IPS DF 6.9 (cell line): ENCODE data around the gene OR5M10.
"Not testable (repeated sequence)": the region's sequence is repeated elsewhere in the genome, so short reads cannot be mapped to it uniquely, and the experiment has no call there.

Source experiments
- DNase-seq: peaks from one replicate; pipeline ENCODE4 v3.0.0-alpha.2; 2013; ENCODE audit warnings: low read depth, low spot score
- H3K27ac ChIP-seq: one replicate; pipeline ENCODE4 v1.5.1; 2013; ENCODE audit warnings: low read length, control low read depth
- H3K27me3 ChIP-seq: 2 replicates; pipeline ENCODE4 v1.6.1; 2013; ENCODE audit warnings: mild to moderate bottlenecking, low read length; ENCODE audit not compliant: control insufficient read depth, insufficient read depth
- H3K36me3 ChIP-seq: 2 replicates; pipeline ENCODE4 v1.6.1; 2013; ENCODE audit warnings: low read length; ENCODE audit not compliant: control insufficient read depth, insufficient read depth
- H3K4me1 ChIP-seq: 2 replicates; pipeline ENCODE4 v1.6.1; 2013; ENCODE audit warnings: low read length; ENCODE audit not compliant: control insufficient read depth, insufficient read depth
- H3K4me3 ChIP-seq: 2 replicates; pipeline ENCODE4 v1.5.1; 2013; ENCODE audit warnings: mild to moderate bottlenecking, low read length
- H3K9me3 ChIP-seq: 2 replicates; pipeline ENCODE4 v1.6.1; 2013; ENCODE audit warnings: low read length, inconsistent platforms; ENCODE audit not compliant: control insufficient read depth, insufficient read depth
- WGBS: extraction: QIAGEN DNeasy Blood & Tissue Kit; methylation state at CpG from one replicate; pipeline ENCODE4 v1.1.7; 2013; ENCODE audit warnings: mixed read lengths, missing lambda C conversion rate; ENCODE audit not compliant: insufficient read length, insufficient coverage; 5-methylcytosine and 5-hydroxymethylcytosine counted together

OR5M10 gene

DNA sequence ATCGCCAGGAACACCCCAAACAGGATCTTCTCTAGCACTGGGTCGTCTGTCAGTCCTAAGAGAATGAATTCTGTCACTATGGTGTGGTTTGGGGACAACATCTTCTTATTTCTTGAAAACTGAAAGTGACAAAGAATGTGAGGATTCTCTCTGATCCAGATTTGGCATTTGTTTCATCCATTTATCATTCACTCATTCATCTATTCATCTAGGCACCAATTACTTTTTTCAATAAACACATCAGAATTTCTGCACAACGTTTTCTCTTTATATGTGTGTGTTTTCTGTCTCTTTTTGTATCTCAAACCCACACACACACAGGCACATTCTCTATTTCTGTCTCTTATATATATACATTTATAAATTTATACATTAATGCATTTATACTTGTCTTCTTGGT, at the start of gene OR5M10:
OR5M10 (minus strand) TSS at position 101 of the 400 bp plus-strand sequence; CDS start at position 101, 0 bp downstream.
- no peaks in the 10 kb centered on the region for H3K36me3 ChIP-seq
- H3K27me3 ChIP-seq = no peaks in the 10 kb centered on the region
- no peak within 1 kb of the TSS for H3K4me3 ChIP-seq
- H3K9me3 ChIP-seq = no peaks in the 10 kb centered on the region
- H3K4me1 ChIP-seq = no peaks in the 10 kb centered on the region
- no peak within 1 kb of the TSS for H3K27ac ChIP-seq
- WGBS = 100% methylated on average over 1 of the region's 3 CpGs
- no peak for DNase-seq

DNA sequence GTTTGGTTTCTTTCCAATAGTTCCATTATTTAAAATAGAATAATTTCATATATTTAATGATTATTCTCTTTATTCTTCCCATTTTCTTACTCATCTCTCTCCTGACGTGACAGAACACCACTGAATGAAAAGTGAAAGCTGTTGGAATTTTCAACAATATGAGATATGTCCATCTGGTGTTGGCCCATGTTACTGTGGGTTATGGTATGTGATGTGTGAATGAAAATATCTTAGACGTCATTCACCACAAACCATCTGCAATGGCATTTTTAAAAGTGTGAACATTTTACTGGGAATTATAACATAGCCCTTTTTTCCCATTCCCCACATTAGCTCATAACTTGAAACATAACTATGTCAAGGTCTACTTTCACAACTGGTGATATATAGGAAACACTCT, 48.4 kb upstream of the OR5M10 start:
- no CpG with 5 or more reads among the region's 2 CpGs for WGBS
- Histone ChIP-seq H3K36me3 (no peaks in the 10 kb centered on the region), H3K9me3 (no peaks in the 10 kb centered on the region), H3K27me3 (no peaks in the 10 kb centered on the region), H3K27ac (no peak overlapping the region), H3K4me1 (no peaks in the 10 kb centered on the region), H3K4me3 (no peak overlapping the region)
- DNase-seq = no peak

DNA sequence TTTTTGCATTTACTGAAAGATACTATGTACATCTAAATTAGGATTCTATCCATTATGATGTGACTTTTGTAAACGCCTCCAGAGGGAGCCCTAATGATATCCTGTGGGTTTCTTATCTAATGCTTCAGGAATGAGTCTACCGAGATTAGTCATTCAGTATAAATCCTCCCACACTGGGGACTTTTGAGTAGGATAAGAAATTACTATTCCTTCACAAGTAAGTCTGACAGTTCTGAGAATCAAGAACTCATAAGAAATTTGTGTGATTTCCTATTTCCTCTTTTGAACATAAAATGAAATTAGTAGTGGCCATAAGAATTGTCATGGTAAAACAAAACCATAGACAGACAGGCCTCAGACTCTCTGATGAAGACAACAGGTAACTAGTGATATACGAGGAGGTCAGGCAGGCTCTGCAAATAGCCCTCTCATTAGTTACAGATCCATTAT, 47.2 kb upstream of the OR5M10 start:
- no CpG with 5 or more reads among the region's 3 CpGs for WGBS
- H3K4me1 ChIP-seq = no peaks in the 10 kb centered on the region
- H3K36me3 ChIP-seq = no peaks in the 10 kb centered on the region
- no peak overlapping the region for H3K27ac ChIP-seq
- DNase-seq = peak; percentile 25
- H3K4me3 ChIP-seq = no peak overlapping the region
- H3K9me3 ChIP-seq = no peaks in the 10 kb centered on the region
- H3K27me3 ChIP-seq = no peaks in the 10 kb centered on the region

DNA sequence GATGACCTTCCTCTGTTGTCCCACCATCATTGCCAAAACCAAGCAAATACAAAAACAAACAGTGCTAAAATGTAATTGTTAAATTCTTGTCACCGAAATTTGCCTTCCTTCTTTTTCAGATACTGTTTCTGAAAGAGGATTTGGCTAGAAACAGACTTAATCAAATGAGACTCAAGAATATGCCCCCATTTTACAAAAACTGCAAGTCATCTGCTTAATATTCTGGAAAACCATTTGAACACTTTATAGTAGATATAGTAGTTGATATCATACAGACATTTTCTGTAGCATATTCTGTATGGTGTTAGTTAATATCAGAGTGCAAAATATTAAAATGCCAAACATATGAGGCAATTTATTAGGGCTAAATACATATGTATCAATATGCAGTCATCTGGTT, 33.7 kb upstream of the OR5M10 start:
- H3K4me3 ChIP-seq = no peak overlapping the region
- no CpG with 5 or more reads among the region's 1 CpG for WGBS

DNA sequence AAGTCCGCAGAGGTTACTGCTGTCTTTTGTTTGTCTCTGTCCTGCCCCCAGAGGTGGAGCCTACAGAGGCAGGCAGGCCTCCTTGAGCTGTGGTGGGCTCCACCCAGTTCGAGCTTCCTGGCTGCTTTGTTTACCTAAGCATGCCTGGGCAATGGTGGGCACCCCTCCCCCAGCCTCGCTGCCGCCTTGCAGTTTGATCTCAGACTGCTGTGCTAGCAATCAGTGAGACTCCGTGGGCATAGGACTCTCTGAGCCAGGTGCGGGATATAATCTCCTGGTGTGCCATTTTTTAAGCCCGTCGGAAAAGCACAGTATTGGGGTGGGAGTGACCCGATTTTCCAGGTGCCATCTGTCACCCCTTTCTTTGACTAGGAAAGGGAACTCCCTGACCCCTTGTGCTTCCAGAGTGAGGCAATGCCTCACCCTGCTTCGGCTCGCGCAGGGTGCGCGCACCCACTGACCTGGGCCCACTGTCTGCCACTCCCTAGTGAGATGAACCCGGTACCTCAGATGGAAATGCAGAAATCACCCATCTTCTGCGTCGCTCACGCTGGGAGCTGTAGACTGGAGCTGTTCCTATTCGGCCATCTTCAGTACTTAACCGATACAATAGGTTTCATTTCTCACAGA, 14.7 kb upstream of the OR5M10 start:
- not testable (repeated sequence) for H3K36me3 ChIP-seq
- no CpG with 5 or more reads among the region's 20 CpGs for WGBS

More for the DNA sequence above, 33.7 kb upstream of the OR5M10 start:
- no peak overlapping the region for H3K27ac ChIP-seq
- DNase-seq = no peak
- no peaks in the 10 kb centered on the region for H3K4me1 ChIP-seq
- H3K36me3 ChIP-seq = no peaks in the 10 kb centered on the region
- no peaks in the 10 kb centered on the region for H3K27me3 ChIP-seq
- no peaks in the 10 kb centered on the region for H3K9me3 ChIP-seq

DNA sequence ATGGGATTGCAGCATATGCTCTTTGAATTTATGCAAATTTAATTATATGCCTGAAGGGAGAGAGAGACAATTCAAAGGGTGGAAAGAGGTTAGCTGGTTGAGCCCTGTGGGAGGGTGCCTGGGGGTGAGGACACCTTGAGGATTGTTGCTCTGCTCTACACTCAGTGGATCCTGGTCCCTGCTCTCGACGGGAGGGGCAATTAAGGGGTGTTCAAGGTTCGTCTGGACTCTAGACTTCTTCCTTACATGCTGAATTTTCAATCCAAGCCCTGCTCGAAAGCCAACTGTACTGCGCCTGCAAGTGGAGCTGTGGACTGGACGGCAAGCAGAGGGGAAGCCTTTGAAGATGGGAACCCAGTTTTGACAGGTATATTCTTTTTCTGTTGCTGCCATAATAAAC, 18.9 kb downstream of the OR5M10 start:
- Histone ChIP-seq H3K4me3 (no peak overlapping the region), H3K4me1 (no peaks in the 10 kb centered on the region; the same call in 1 of the 2 replicates), H3K36me3 (no peaks in the 10 kb centered on the region), H3K9me3 (no peaks in the 10 kb centered on the region), H3K27me3 (no peaks in the 10 kb centered on the region), H3K27ac (no peak overlapping the region)
- no peak for DNase-seq
- WGBS = no CpG with 5 or more reads among the region's 6 CpGs

More for the DNA sequence above, 14.7 kb upstream of the OR5M10 start:
- not testable (repeated sequence) for H3K27ac ChIP-seq, H3K4me1 ChIP-seq, DNase-seq, H3K27me3 ChIP-seq, H3K9me3 ChIP-seq, H3K4me3 ChIP-seq

DNA sequence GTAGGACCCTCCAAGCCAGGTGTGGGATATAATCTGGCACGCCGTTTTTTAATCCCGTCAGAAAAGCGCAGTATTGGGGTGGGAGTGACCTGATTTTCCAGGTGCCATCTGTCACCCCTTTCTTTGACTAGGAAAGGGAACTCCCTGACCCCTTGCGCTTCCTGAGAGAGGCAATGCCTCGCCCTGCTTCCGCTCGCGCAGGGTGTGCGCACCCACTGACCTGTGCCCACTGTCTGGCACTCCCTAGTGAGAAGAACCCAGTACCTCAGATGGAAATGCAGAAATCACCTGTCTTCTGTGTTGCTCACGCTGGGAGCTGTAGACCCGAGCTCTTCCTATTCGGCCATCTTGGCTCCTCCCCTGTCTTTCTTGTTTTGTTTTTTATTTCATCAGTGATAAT, 22.8 kb downstream of the OR5M10 start:
- not testable (repeated sequence) for DNase-seq, H3K4me3 ChIP-seq, H3K27me3 ChIP-seq, H3K27ac ChIP-seq, H3K9me3 ChIP-seq, H3K36me3 ChIP-seq, H3K4me1 ChIP-seq
- WGBS = no CpG with 5 or more reads among the region's 13 CpGs

DNA sequence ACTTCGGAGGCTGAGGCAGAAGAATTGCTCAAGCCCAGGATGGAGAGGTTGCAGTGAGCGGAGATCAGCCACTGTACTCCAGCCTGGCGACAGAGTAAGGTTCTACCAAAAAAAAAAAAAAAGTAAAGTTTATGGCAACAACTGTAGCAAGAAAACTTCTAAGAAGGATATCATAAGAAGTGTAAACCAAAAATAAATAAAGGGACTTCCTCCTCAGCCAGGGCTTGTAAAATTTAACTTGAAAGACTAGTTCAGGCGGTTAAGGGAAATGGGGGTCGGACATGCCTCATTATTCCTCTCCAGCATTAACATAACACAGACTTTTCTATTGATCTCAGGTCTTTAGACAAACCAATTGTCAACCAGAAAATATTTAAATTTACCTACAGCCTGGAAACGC, 32.0 kb downstream of the OR5M10 start:
- no peak overlapping the region for H3K4me3 ChIP-seq
- no peaks in the 10 kb centered on the region for H3K27me3 ChIP-seq
- no peaks in the 10 kb centered on the region for H3K4me1 ChIP-seq
- no peaks in the 10 kb centered on the region for H3K36me3 ChIP-seq
- DNase-seq = no peak
- no peak overlapping the region for H3K27ac ChIP-seq
- no CpG with 5 or more reads among the region's 6 CpGs for WGBS
- no peaks in the 10 kb centered on the region for H3K9me3 ChIP-seq

DNA sequence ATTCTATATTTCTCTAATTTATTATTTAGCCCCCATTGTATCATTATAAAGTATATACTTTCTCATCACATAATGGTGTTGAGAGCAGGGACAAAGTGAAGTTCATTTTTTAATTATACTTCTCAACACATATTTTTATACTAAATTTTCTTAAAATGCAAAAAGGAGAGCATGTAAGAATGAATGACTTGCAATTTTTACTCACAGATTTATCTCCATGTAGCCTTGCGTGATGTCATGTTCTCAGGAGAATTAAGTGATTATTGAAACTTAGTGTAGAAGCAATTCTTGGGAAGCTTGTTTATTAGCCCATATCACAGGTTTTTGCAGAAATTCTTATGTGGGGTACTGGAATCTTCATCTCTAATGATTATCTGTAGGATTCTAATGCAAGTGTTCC, 33.8 kb downstream of the OR5M10 start:
- no peaks in the 10 kb centered on the region for H3K27me3 ChIP-seq
- no peaks in the 10 kb centered on the region for H3K36me3 ChIP-seq
- no peaks in the 10 kb centered on the region for H3K4me1 ChIP-seq
- no CpG with 5 or more reads among the region's 1 CpG for WGBS
- H3K27ac ChIP-seq = no peak overlapping the region
- no peak for DNase-seq
- no peak overlapping the region for H3K4me3 ChIP-seq
- H3K9me3 ChIP-seq = no peaks in the 10 kb centered on the region

DNA sequence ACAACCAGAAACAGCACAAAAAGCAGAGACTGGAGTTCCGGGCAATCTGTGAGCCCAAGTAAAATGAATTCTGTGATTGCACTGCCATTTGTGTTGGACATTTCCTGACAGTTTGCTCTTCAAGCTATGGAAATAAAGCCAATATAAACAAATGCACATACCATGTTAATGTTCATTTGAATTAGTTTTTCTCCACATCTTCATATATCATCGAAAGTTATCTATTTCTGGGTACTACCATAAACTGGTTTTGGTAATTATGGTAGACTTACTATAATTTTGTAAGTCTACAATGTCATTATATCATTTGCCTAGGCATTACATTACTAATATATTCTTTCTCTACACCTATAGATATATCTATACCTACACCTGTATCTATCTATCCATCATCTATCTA, 34.4 kb downstream of the OR5M10 start, which contains the start of gene OR5M11:
OR5M11 (minus strand) TSS at position 101 of the 400 bp plus-strand sequence; CDS start at position 101, 0 bp downstream.
- H3K4me3 ChIP-seq = no peak within 1 kb of the TSS
- H3K36me3 ChIP-seq = no peaks in the 10 kb centered on the region
- no peak within 1 kb of the TSS for H3K27ac ChIP-seq
- no peak for DNase-seq
- no peaks in the 10 kb centered on the region for H3K9me3 ChIP-seq
- no CpG with 5 or more reads among the region's 2 CpGs for WGBS
- H3K27me3 ChIP-seq = no peaks in the 10 kb centered on the region
- no peaks in the 10 kb centered on the region for H3K4me1 ChIP-seq
